Measurements from ENCODE around the gene KIAA0513.

Gene KIAA0513

DNA sequence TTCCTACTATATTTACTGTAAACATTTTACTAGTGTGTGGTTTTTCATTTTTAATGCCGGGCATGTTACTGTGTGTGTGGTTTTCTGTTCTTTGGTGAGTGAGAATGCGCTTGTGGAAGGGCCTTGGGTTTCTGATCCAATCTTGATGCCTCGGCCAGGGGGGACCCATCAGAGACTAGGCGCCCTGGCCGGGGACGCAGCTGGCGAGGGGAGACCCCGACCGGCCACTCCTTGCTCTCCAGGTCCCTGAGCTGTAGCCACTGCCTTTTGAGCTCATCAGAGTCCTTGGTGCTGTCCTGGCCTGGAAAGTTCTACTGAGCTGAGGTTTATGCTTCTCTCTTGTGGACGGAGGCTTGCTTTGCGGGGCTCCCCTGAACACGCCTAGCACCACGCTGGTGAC lies 37.5 kb downstream of the KIAA0513 start:
- Histone ChIP-seq H3K9me3 (ENCODE audit: low read length) (no peaks in the 10 kb centered on the region), H2AFZ (ENCODE audit: low read depth, low read length) (no peak overlapping the region), H3K4me1 (ENCODE audit: insufficient read depth, low read length) (peaks cover 7% of the 10 kb centered on the region), H3K4me3 (ENCODE audit: low read length) (no peak overlapping the region), H3K27me3 (ENCODE audit: insufficient read depth, low read length) (no peaks in the 10 kb centered on the region), H3K36me3 (ENCODE audit: insufficient read depth, low read length) (peaks cover 4% of the 10 kb centered on the region)

DNA sequence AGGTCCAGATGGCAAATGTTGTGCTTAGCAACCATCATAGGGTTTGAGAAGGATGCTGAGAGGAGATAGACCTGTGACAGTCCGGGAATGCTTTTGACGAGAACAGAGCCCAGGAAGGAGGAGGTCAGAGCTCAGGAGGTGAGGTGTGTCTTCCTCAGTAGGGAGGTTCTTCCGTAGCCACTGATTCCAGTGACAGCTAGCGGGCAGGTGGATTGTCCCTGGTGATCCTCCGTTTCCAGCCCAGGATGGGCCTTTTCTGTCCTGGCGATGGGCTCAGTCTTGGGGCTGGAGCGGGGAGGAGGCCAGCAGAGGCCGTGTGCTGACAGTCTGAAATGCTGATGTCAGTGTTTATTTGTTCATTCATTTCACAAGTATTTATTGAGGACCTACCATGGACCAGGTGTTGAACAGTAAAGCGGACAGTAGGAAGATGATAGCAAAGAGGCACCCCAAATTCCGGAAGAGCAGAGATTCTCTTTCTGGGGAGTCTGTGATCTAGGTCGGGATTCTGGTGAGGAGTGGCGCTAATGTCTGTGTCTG lies 38.8 kb downstream of the KIAA0513 start:
- no peaks in the 10 kb centered on the region for H3K27me3 ChIP-seq (ENCODE audit: insufficient read depth, low read length)
- no peak overlapping the region for H2AFZ ChIP-seq (ENCODE audit: low read depth, low read length)
- peaks cover 7% of the 10 kb centered on the region for H3K4me1 ChIP-seq (ENCODE audit: insufficient read depth, low read length)
- H3K9me3 ChIP-seq (ENCODE audit: low read length), result no peaks in the 10 kb centered on the region
- peaks cover 4% of the 10 kb centered on the region for H3K36me3 ChIP-seq (ENCODE audit: insufficient read depth, low read length)
- no peak overlapping the region for H3K4me3 ChIP-seq (ENCODE audit: low read length)

DNA sequence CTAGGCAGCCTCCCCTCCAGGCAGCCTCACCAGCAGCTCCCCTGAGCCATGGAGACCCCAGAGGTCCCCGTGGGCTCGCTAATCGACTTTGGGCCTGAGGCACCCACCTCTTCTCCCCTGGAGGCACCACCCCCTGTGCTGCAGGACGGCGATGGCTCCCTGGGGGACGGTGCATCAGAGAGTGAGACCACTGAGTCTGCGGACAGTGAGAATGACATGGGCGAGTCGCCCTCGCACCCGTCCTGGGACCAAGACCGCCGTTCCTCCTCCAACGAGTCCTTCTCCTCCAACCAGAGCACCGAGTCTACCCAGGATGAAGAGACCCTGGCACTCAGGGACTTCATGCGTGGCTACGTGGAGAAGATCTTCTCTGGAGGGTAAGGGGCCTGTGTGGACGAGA lies 39.4 kb downstream of the KIAA0513 start:
- no peak overlapping the region for H2AFZ ChIP-seq (ENCODE audit: low read depth, low read length)
- no peaks in the 10 kb centered on the region for H3K27me3 ChIP-seq (ENCODE audit: insufficient read depth, low read length)
- no peak overlapping the region for H3K4me3 ChIP-seq (ENCODE audit: low read length)
- peaks cover 4% of the 10 kb centered on the region for H3K36me3 ChIP-seq (ENCODE audit: insufficient read depth, low read length)
- no peaks in the 10 kb centered on the region for H3K9me3 ChIP-seq (ENCODE audit: low read length)
- peaks cover 7% of the 10 kb centered on the region for H3K4me1 ChIP-seq (ENCODE audit: insufficient read depth, low read length)

DNA sequence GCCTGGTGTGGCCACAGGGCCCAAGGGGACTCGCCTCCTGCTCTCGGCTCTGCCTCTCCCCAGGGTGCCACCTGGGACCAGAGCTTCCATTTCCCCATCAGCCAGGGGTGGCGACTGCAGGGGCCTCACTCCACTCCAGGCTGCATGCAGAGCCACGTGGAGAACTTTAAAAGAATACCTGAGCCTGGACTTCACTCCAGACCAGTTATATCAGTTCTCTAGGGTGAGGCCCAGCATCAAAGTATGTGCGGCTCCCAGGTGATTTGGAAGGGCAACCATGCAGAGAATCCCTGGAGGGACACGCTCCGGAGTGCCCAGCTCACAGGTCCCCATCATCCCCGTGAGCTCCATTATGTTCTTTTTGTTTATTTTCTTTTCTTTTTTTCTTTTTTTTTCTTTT lies 39.8 kb downstream of the KIAA0513 start:
- no peak overlapping the region for H3K4me3 ChIP-seq (ENCODE audit: low read length)
- H3K9me3 ChIP-seq (ENCODE audit: low read length), result no peaks in the 10 kb centered on the region
- H2AFZ ChIP-seq (ENCODE audit: low read depth, low read length), result no peak overlapping the region
- H3K4me1 ChIP-seq (ENCODE audit: insufficient read depth, low read length), result peaks cover 7% of the 10 kb centered on the region
- H3K36me3 ChIP-seq (ENCODE audit: insufficient read depth, low read length), result peaks cover 4% of the 10 kb centered on the region
- no peaks in the 10 kb centered on the region for H3K27me3 ChIP-seq (ENCODE audit: insufficient read depth, low read length)

DNA sequence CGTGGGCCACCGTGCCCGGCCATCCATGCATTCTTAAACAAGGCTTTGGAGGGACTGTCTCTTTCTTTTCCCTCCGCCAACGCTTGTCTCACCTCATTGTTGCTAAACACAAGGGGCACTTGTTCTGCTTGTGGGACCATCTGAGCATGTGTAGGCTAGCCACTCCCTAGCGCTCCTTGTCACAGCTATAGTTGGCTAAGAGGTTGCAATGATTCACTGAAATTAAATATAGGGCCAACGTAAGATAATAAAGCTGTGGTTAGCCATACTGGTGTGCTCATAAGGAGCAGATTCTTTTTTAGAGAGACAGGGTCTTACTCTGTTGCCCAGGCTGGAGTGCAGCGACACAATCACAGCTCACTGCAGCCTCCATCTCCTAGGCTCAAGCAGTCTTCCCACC lies 41.2 kb downstream of the KIAA0513 start:
- H3K27me3 ChIP-seq (ENCODE audit: insufficient read depth, low read length), result no peaks in the 10 kb centered on the region
- no peak overlapping the region for H2AFZ ChIP-seq (ENCODE audit: low read depth, low read length)
- no peak overlapping the region for H3K4me3 ChIP-seq (ENCODE audit: low read length)
- H3K9me3 ChIP-seq (ENCODE audit: low read length), result no peaks in the 10 kb centered on the region
- H3K36me3 ChIP-seq (ENCODE audit: insufficient read depth, low read length), result peaks cover 4% of the 10 kb centered on the region
- H3K4me1 ChIP-seq (ENCODE audit: insufficient read depth, low read length), result peaks cover 6% of the 10 kb centered on the region

DNA sequence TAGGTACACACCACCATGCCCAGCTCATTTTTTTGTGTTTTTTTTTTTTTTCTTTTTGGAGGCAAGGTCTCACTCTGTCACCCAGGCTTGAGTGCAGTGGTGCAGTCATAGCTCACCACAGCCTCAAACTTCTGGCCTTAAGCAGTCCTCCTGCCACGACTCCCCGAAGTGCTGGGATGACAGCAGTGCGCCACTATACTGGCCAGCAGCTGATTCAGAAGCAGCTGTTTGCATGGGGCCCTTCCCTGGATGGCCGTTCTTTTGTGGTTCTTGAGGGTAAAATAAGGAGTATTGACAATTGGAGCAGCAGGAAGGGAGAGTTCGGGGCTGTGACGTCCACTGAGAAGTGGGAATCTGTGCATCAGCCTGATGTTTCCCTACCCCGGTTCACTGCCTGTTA lies 41.6 kb downstream of the KIAA0513 start:
- Histone ChIP-seq H3K36me3 (ENCODE audit: insufficient read depth, low read length) (peaks cover 4% of the 10 kb centered on the region), H2AFZ (ENCODE audit: low read depth, low read length) (no peak overlapping the region), H3K9me3 (ENCODE audit: low read length) (no peaks in the 10 kb centered on the region), H3K4me3 (ENCODE audit: low read length) (no peak overlapping the region), H3K4me1 (ENCODE audit: insufficient read depth, low read length) (peaks cover 6% of the 10 kb centered on the region), H3K27me3 (ENCODE audit: insufficient read depth, low read length) (no peaks in the 10 kb centered on the region)

DNA sequence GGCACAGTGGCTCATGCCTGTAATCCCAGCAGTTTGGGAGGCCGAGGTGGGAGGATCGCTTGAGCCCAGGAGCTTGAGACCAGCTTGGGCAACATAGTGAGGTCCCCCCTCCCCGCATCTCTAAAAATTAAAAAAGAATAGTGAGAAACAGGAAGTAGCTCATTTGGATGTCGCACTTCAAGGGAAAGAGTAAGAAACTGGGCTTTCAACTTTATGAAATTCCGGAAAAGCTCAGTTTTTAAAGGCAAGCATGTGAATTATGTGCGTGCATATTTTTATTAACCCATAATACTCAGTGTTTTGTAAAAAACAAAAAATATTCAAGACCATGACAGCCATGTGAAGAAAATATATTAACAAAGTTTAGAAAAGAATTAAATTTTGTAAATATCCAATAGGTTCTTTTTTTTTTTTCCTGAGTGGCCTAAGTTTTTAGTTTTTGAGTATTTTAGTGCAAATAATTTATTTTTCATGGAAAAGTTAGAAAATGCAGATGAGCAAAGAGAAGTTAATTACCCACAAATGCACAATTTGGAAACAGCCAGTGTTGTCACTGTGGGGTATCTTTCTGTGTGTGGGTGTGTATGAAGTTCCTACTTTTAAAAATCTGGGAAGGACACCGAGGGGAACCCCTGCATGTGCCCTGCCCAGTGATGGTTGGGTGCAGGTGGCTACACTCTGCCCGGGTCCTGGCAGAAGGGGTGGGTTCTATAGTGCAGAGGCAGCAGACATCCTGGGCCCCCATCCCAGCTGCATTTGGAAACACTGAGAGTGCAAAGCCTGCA lies 44.7 kb downstream of the KIAA0513 start:
- no peaks in the 10 kb centered on the region for H3K9me3 ChIP-seq (ENCODE audit: low read length)
- peaks cover 6% of the 10 kb centered on the region for H3K4me1 ChIP-seq (ENCODE audit: insufficient read depth, low read length)
- H2AFZ ChIP-seq (ENCODE audit: low read depth, low read length), result no peak overlapping the region
- no peak overlapping the region for H3K4me3 ChIP-seq (ENCODE audit: low read length)
- H3K36me3 ChIP-seq (ENCODE audit: insufficient read depth, low read length), result peaks cover under 1% of the 10 kb centered on the region
- no peaks in the 10 kb centered on the region for H3K27me3 ChIP-seq (ENCODE audit: insufficient read depth, low read length)

DNA sequence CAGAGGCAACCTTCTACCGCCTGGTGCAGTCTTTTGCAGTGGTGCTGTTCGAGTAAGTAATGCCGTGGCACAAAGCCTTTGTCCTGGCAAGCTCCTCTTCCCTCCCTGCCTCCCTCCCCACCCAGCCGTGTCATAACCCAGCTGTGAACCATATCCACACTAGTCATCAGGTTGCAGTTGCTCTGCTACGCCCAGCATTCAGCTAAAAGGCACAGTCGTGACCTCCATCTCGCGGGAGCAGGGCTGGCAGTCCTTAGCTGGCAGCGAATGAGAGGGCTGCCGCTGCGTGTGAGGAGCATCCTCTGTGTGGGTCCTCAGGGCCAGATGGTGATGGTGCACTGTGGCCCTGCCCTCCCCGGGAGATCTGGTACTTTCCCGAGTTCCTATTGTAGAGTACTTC lies 45.4 kb downstream of the KIAA0513 start:
- Histone ChIP-seq H3K27me3 (ENCODE audit: insufficient read depth, low read length) (no peaks in the 10 kb centered on the region), H3K4me3 (ENCODE audit: low read length) (no peak overlapping the region), H3K4me1 (ENCODE audit: insufficient read depth, low read length) (peaks cover 6% of the 10 kb centered on the region), H3K36me3 (ENCODE audit: insufficient read depth, low read length) (no peaks in the 10 kb centered on the region), H2AFZ (ENCODE audit: low read depth, low read length) (no peak overlapping the region), H3K9me3 (ENCODE audit: low read length) (no peaks in the 10 kb centered on the region)

DNA sequence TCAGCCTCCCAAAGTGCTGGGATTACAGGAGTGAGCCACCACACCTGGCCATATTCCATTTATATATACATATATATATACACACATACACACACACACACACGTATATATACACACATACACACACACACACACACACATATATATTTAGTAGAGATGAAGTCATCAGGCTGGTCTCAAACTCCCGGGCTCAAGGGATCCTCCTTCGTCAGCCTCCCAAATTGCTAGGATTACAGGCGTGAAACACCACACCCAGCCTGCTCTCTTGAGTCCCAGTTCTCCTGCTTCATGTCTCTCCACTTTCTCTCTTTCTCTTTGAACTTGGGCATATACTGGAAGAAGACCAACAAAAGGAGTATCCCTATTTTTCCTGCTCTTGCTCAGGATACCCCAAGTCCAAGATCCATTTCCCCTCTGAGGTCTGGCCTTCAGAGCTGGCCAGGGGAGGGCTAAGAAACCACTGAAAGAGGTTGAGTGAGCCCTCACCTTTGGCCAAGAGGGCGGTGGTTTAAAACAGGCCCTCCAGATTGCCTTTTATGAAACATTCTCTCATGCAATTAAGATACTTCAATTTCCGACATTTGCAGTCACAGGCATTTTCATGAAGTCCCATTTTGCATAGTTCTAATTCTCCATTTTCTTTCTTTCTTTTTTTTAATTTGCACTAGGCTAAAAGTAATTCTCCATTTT lies 46.8 kb downstream of the KIAA0513 start:
- Histone ChIP-seq H3K36me3 (ENCODE audit: insufficient read depth, low read length) (no peaks in the 10 kb centered on the region), H3K4me1 (ENCODE audit: insufficient read depth, low read length) (peaks cover 6% of the 10 kb centered on the region), H3K4me3 (ENCODE audit: low read length) (no peak overlapping the region), H2AFZ (ENCODE audit: low read depth, low read length) (no peak overlapping the region), H3K27me3 (ENCODE audit: insufficient read depth, low read length) (no peaks in the 10 kb centered on the region), H3K9me3 (ENCODE audit: low read length) (no peaks in the 10 kb centered on the region)

DNA sequence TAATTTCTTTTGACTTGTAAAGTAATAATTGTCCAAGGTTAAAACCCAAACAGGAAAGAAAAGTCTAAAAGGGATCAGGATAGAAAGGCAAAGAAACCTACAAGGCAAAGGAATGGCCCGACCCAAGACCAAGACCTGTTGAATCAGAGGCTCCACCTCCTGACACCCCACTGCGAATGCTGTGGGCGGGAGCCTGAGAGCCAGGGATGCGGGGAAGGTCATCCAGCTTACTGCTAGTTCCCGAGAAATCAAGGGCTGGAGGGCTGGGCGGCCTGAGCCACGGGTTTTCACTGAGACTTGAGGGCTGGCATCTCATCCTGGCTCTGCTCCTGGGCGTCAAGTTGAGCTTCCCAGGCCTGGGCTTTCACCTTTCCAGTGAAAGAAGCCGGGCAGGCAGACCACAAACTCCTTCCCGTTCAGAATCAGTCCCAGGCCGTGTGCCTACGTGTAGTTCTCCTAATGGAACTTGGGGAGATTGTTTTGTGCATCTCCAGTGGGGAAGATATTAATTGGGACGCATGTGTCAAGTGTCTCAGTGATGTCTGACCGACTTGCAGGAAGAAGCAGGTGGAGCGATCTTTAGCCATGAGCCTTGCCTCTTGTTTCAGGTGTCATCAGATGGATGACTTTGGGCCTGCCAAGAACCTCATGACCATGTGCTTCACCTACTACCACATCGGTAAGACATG lies 47.8 kb downstream of the KIAA0513 start:
- H3K27me3 ChIP-seq (ENCODE audit: insufficient read depth, low read length), result no peaks in the 10 kb centered on the region
- H3K4me3 ChIP-seq (ENCODE audit: low read length), result no peak overlapping the region
- H3K36me3 ChIP-seq (ENCODE audit: insufficient read depth, low read length), result no peaks in the 10 kb centered on the region
- peaks cover 11% of the 10 kb centered on the region for H3K4me1 ChIP-seq (ENCODE audit: insufficient read depth, low read length)
- H2AFZ ChIP-seq (ENCODE audit: low read depth, low read length), result no peak overlapping the region
- H3K9me3 ChIP-seq (ENCODE audit: low read length), result no peaks in the 10 kb centered on the region

DNA sequence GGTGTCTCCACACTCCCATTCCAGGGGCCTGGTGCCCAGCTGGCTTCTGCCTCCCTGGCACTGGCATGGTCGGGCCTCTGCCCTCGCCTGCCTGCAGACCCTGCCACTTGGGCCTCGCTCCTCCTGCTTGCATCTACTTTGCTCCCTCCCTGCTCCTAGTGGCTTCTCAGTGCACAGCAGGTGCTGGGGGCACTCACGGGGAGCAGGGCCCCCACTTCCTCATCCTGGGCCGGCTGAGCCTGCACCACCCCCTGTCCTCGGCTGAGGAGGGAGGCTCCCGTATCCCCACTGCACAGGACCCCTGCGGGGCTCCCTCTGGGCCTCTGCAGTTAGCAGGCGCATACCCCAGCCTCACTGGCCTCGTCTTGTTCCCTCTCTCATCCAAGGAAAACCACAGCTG lies 49.4 kb downstream of the KIAA0513 start:
- H2AFZ ChIP-seq (ENCODE audit: low read depth, low read length), result no peak overlapping the region
- no peak overlapping the region for H3K4me3 ChIP-seq (ENCODE audit: low read length)
- H3K4me1 ChIP-seq (ENCODE audit: insufficient read depth, low read length), result peaks cover 25% of the 10 kb centered on the region
- H3K36me3 ChIP-seq (ENCODE audit: insufficient read depth, low read length), result no peaks in the 10 kb centered on the region
- H3K27me3 ChIP-seq (ENCODE audit: insufficient read depth, low read length), result no peaks in the 10 kb centered on the region
- H3K9me3 ChIP-seq (ENCODE audit: low read length), result no peaks in the 10 kb centered on the region

DNA sequence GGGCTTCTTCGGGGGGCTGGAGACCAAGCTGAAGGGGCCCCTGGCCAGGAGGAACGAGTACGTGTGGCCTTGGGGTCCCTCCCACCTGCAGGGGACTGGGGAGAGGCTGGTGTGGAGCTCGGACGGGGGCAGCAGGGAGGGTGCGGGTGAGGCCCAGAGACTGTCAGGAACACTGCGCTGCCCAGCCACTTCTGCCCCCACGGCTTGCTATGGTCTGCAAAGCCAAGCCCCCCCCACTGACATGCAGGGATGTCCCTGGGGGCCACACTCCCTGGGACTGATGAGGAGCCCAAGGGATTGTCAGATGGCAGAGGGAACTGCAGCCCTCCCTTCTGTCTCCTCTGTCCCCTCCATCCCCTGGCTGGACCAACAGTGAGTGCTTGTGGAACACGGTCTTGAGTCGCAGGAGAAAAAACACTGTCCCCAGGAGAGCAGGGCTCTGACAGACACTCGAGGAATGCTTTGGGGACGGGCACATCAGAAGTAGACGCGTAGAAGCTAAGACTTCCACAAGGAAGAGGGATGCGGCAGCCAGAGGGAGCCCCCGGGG lies 50.1 kb downstream of the KIAA0513 start:
- Histone ChIP-seq H2AFZ (ENCODE audit: low read depth, low read length) (no peak overlapping the region), H3K4me1 (ENCODE audit: insufficient read depth, low read length) (peaks cover 29% of the 10 kb centered on the region), H3K9me3 (ENCODE audit: low read length) (no peaks in the 10 kb centered on the region), H3K27me3 (ENCODE audit: insufficient read depth, low read length) (no peaks in the 10 kb centered on the region), H3K36me3 (ENCODE audit: insufficient read depth, low read length) (no peaks in the 10 kb centered on the region), H3K4me3 (ENCODE audit: low read length) (no peak overlapping the region)

DNA sequence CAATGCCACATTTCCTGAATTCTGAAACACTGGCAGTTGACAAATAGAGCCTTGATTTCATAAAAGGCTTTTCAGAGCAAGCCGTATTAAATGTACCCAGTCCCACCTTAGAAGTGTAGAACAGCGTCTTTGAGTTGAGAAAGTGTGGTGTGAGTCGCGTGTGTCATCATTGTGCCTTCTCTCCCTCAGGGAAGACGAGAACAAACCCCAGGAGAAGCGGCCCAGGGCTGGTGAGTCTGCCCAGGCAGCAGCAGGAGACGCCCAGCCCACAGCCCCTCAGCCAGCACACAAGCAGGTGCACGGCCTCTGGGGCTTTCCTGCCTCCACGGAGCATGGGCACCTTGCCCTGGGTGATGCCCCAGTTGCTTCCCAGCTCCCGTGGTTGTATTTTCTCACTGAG lies 50.6 kb downstream of the KIAA0513 start:
- H3K27me3 ChIP-seq (ENCODE audit: insufficient read depth, low read length), result no peaks in the 10 kb centered on the region
- H2AFZ ChIP-seq (ENCODE audit: low read depth, low read length), result no peak overlapping the region
- H3K36me3 ChIP-seq (ENCODE audit: insufficient read depth, low read length), result no peaks in the 10 kb centered on the region
- no peaks in the 10 kb centered on the region for H3K9me3 ChIP-seq (ENCODE audit: low read length)
- H3K4me1 ChIP-seq (ENCODE audit: insufficient read depth, low read length), result peaks cover 30% of the 10 kb centered on the region
- no peak overlapping the region for H3K4me3 ChIP-seq (ENCODE audit: low read length)

Data from neuron (in vitro differentiated cells).